ENCODE results near the gene HEXA.
"Not testable (repeated sequence)": the region's sequence is repeated elsewhere in the genome, so short reads cannot be mapped to it uniquely, and the experiment has no call there.

HEXA gene

DNA sequence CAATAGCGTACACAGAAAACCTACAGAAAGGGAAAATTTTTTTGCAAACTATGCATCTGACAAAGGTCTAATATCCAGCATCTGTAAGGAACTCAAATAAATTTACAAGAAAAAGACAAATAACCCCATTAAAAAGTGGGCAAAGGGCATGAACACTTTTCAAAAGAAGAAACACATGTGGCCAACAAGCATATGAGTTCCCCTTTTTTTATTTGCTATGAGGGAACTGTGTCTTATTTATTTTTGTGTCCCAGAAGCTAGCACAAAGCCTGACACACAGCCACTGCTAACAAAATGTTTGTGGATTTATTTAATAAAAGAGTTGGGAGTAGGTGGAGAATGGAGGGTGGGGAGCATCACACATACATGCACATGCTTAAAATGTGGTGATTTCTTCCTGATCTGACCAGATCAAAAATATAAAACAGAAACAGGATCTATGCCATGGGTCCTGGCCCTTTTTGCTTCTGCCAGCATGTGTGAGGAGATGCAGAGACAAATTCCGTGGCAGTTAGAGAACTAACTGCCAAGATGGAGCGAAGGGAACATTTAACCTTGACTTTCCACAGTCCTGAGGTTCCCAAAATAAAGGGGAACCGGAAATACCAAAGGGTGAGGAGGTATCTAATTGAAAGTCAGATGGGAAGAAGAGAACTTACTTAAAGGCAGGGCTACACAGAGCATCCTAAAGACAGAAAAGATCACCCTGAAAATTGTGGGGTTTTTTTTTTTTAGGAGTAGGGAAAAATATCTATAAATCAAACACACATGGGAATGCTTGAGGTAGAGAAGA lies 22.2 kb upstream of the HEXA start, which contains the start of gene TMEM202:
TMEM202 (plus strand) TSS at position 510 of the 793 bp plus-strand sequence; CDS start at position 532, 22 bp downstream.
- Histone ChIP-seq H2AFZ (ENCODE audit: low read depth) (no peak within 1 kb of the TSS), H4K20me1 (ENCODE audit: insufficient read depth) (no peaks in the 10 kb centered on the region), H3K4me2 (no peak within 1 kb of the TSS), H3K27ac (no peak within 1 kb of the TSS), H3K4me1 (ENCODE audit: low read depth, poor library complexity, severe bottlenecking) (no peaks in the 10 kb centered on the region), H3K36me3 (ENCODE audit: insufficient read depth) (no peaks in the 10 kb centered on the region), H3K79me2 (ENCODE audit: insufficient read depth, low read depth) (no peaks in the 10 kb centered on the region), H3K4me3 (IDR thresholded peaks at IDR 0.05; ENCODE audit: insufficient read depth, low read depth, low read length) (no peak within 1 kb of the TSS), H3K27me3 (ENCODE audit: insufficient read depth, low read depth) (no peaks in the 10 kb centered on the region), H3K9ac (no peak within 1 kb of the TSS)
- no peak for TF ChIP-seq CTCF (conservative IDR thresholded peaks at IDR 0.05; ENCODE audit: low read depth, low read length)

DNA sequence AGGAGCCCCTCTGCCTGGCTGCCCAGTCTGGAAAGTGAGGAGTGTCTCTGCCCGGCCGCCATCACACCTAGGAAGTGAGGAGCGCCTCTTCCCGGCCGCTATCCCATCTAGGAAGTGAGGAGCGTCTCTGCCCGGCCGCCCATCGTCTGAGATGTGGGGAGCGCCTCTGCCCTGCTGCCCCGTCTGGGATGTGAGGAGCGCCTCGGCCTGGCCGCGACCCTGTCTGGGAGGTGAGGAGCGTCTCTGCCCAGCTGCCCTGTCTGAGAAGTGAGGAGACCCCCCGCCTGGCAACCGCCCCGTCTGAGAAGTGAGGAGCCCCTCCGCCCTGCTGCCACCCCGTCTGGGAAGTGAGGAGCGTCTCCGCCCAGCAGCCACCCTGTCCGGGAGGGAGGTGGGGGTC lies 20.5 kb upstream of the HEXA start:
- H3K36me3 ChIP-seq (ENCODE audit: insufficient read depth); H2AFZ ChIP-seq (ENCODE audit: low read depth); H4K20me1 ChIP-seq (ENCODE audit: insufficient read depth); H3K4me1 ChIP-seq (ENCODE audit: low read depth, poor library complexity, severe bottlenecking); H3K79me2 ChIP-seq (ENCODE audit: insufficient read depth, low read depth); H3K9ac ChIP-seq; H3K4me2 ChIP-seq; H3K27me3 ChIP-seq (ENCODE audit: insufficient read depth, low read depth); H3K4me3 ChIP-seq (IDR thresholded peaks at IDR 0.05; ENCODE audit: insufficient read depth, low read depth, low read length); H3K27ac ChIP-seq: not testable (repeated sequence)

DNA sequence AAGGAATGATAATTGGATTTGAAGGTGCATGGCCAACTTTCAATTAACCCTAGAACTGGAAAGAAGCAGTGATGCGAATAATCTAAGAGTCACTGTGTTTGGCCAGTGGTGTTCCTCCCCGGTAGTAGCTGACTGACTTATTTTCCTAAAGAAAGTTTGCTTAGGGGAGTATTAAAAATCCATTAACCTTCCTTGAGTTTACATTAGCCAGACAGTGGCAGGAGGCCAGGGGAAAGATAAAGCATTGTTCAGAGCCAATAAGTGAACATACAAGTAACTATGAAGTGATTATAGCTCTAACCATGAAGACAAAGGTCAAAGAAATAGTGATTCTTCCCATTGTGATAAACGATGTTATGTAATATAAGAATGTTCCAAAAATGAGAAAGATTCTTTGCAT lies 13.4 kb upstream of the HEXA start:
- Histone ChIP-seq H3K79me2 (ENCODE audit: insufficient read depth, low read depth) (no peaks in the 10 kb centered on the region), H3K27me3 (ENCODE audit: insufficient read depth, low read depth) (no peaks in the 10 kb centered on the region), H3K4me1 (ENCODE audit: low read depth, poor library complexity, severe bottlenecking) (no peaks in the 10 kb centered on the region), H3K36me3 (ENCODE audit: insufficient read depth) (no peaks in the 10 kb centered on the region), H3K27ac (no peak overlapping the region), H4K20me1 (ENCODE audit: insufficient read depth) (no peaks in the 10 kb centered on the region), H2AFZ (ENCODE audit: low read depth) (no peak overlapping the region), H3K9ac (no peak overlapping the region), H3K4me3 (IDR thresholded peaks at IDR 0.05; ENCODE audit: insufficient read depth, low read depth, low read length) (no peak overlapping the region), H3K4me2 (no peak overlapping the region)
- no peak for TF ChIP-seq CTCF (conservative IDR thresholded peaks at IDR 0.05; ENCODE audit: low read depth, low read length)

DNA sequence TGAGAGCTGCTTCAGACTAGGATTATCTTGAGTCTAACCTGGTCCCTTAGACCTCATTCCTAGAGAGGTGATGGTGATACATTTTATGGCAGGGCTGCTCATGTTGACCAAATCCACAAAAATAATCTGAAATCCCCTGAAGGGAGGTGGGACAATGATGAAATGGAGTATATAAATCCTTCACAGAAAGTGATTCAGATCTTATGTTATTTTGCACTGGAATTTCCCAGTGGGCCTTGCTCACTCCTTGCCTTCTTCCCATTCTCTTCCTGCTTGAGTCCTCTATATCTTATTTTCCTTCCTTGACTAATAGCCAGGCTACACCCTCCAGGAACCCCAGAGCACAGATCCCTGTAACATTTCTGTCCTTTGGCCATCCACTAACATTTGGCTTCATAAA lies 11.9 kb upstream of the HEXA start:
- Histone ChIP-seq H3K79me2 (ENCODE audit: insufficient read depth, low read depth) (no peaks in the 10 kb centered on the region), H3K27ac (no peak overlapping the region), H3K4me3 (IDR thresholded peaks at IDR 0.05; ENCODE audit: insufficient read depth, low read depth, low read length) (no peak overlapping the region), H3K9ac (no peak overlapping the region), H3K27me3 (ENCODE audit: insufficient read depth, low read depth) (no peaks in the 10 kb centered on the region), H3K36me3 (ENCODE audit: insufficient read depth) (no peaks in the 10 kb centered on the region), H2AFZ (ENCODE audit: low read depth) (no peak overlapping the region), H3K4me1 (ENCODE audit: low read depth, poor library complexity, severe bottlenecking) (no peaks in the 10 kb centered on the region), H3K4me2 (no peak overlapping the region), H4K20me1 (ENCODE audit: insufficient read depth) (no peaks in the 10 kb centered on the region)
- no peak for TF ChIP-seq CTCF (conservative IDR thresholded peaks at IDR 0.05; ENCODE audit: low read depth, low read length)

GRCh38 chr15:72382146-72382545 lies 6.3 kb upstream of the HEXA start:
- TF ChIP-seq CTCF (conservative IDR thresholded peaks at IDR 0.05; ENCODE audit: low read depth, low read length), result no peak

More at GRCh38 chr15:72382146-72382545, 6.3 kb upstream of the HEXA start:
- Histone ChIP-seq H3K36me3 (ENCODE audit: insufficient read depth) (no peaks in the 10 kb centered on the region), H3K27me3 (ENCODE audit: insufficient read depth, low read depth) (no peaks in the 10 kb centered on the region), H3K4me1 (ENCODE audit: low read depth, poor library complexity, severe bottlenecking) (peaks cover 4% of the 10 kb centered on the region), H3K4me2 (no peak overlapping the region), H2AFZ (ENCODE audit: low read depth) (no peak overlapping the region), H4K20me1 (ENCODE audit: insufficient read depth) (no peaks in the 10 kb centered on the region), H3K79me2 (ENCODE audit: insufficient read depth, low read depth) (no peaks in the 10 kb centered on the region), H3K4me3 (IDR thresholded peaks at IDR 0.05; ENCODE audit: insufficient read depth, low read depth, low read length) (no peak overlapping the region), H3K9ac (no peak overlapping the region), H3K27ac (no peak overlapping the region)

All from KMS-11 (cell line).